ENCODE measurements around the gene GAPVD1.
A peak's percentile ranks its signal among the peaks of the same experiment; 100 is the strongest.
"Not testable (repeated sequence)": the region's sequence is repeated elsewhere in the genome, so short reads cannot be mapped to it uniquely, and the experiment has no call there.

The GAPVD1 gene

DNA sequence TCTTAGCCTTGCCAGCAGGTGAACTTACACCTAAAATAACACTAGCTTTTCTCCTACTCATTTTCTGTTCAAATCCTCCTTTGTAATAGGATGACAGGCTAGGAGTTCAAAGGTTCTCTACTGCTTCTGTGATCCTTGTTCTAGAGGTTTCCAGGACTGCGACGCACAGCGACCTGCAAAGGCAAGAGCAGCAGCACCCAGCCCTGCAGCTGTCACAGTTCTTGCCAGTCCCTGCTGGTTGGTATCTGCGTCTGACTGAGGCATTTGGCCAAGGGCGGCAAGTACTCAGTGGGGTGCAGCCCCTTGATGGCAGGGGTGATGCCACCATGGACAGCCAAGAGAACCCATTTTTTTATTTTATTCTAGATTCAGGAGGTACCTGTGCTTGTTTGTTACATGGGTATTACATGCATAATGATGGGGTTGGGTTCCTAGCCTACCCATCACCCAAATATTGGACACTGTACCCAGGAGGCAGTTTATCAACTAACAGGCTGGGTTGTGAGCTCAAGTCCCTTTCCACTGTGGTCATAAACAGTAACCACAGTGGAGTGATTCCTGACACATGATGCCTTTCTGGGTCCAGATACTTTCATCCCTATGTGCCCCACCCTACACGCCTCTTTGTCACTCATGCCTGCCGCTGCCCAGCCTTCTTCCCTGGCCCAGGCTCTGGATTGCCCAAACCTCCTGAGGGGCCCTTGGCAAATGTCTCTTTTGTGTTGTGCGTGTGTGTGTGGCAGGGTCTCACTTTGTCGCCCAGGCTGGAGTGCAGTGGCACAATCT, 111.0 kb downstream of the GAPVD1 start:
- no peak for DNase-seq (ENCODE audit: low read depth in 2 of 3, low spot score in 1 of 3)

DNA sequence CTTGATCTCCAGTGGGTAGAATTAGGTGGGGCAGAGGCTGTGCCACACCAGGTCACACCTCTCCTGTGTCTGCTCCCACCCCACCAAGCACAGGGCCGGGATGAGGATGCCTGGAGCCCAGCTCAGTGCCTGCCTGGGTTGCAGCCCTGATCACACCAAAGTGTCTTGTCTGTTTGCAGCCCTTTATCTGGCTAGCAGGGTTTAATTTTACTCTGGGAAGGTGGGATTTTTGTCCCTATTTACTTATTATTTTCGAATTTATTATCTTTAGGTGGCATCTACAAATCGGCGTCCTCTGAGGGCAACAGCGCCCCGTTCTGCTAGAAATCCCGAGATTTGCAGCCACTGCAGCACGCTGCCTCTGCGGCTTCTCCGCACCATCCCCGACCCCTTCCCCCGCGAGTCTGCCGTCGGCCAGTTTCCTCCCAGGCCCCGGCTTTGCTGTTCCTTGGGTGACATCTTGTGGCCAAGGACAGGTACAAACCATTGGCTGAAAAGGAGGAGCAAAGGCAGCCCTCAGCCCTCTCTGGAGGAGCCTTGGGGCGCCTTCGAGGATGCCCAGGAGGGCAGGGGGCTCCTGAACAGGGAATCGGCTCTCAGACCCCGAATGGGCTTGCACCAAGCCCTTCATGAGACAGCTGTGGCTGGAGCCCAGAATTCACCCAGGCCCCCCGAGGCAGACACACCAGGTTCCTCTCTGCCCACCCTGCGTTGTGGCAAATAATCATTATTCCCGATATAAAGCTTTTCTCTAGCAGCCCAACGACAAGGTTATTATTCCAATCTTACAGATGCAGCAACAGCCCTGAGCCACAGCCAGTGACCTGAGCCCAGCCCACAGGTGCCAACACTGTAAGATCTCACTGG, 113.0 kb downstream of the GAPVD1 start:
- DNase-seq (ENCODE audit: low read depth in 2 of 3, low spot score in 1 of 3): peak; percentile 55 to 66 (median 62)

DNA sequence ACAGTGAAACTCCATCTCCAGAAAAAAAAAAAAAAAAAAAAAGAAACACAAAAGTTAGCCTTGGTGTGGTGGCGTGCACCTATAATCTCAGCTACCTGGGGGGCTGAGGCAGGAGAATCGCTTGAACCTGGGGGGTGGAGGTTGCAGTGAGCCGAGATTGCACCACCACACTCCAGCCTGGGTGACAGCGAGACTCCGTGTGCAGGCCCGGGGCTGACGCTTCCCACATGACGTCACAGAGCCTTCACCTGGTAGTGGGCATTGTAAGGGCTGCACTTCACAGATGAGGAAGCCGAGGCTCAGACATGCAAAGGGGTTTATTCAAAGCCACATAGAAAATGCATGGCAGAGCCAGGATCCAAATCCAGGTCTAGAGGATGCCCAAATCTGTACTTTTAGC, 114.2 kb downstream of the GAPVD1 start:
- no peak for DNase-seq (ENCODE audit: low read depth in 2 of 3, low spot score in 1 of 3)

- DNase-seq (ENCODE audit: low read depth in 2 of 3, low spot score in 1 of 3): no peak
Measured at GRCh38 chr9:125376261-125377226, 114.9 kb downstream of the GAPVD1 start.

- no peak for DNase-seq (ENCODE audit: low read depth in 2 of 3, low spot score in 1 of 3)
Measured at GRCh38 chr9:125377584-125378250, 116.1 kb downstream of the GAPVD1 start.

GRCh38 chr9:125378778-125379177, 117.2 kb downstream of the GAPVD1 start:
- no peak for DNase-seq (ENCODE audit: low read depth in 2 of 3, low spot score in 1 of 3)

DNA sequence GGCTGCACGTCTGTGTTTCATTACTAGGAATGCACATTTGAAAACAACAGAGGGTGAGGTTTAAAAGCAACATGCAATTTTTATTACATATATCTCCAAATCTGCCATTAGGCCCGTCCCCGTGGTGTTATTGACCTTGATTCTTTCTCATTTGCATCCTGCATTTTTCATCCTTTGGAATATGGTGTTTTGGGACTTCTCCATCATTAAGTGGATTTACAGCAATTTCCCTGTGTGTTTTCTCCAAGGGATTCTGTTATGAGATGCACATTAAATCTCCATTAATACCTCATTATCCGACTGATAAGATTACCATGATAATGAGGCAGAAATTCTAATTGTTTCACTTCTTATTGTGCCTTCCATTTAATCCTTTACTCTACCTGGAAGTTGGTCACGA, 117.6 kb downstream of the GAPVD1 start:
- no peak for DNase-seq (ENCODE audit: low read depth in 2 of 3, low spot score in 1 of 3)

GRCh38 chr9:125380406-125380805, 118.8 kb downstream of the GAPVD1 start:
- no peak for DNase-seq (ENCODE audit: low read depth in 2 of 3, low spot score in 1 of 3)

DNA sequence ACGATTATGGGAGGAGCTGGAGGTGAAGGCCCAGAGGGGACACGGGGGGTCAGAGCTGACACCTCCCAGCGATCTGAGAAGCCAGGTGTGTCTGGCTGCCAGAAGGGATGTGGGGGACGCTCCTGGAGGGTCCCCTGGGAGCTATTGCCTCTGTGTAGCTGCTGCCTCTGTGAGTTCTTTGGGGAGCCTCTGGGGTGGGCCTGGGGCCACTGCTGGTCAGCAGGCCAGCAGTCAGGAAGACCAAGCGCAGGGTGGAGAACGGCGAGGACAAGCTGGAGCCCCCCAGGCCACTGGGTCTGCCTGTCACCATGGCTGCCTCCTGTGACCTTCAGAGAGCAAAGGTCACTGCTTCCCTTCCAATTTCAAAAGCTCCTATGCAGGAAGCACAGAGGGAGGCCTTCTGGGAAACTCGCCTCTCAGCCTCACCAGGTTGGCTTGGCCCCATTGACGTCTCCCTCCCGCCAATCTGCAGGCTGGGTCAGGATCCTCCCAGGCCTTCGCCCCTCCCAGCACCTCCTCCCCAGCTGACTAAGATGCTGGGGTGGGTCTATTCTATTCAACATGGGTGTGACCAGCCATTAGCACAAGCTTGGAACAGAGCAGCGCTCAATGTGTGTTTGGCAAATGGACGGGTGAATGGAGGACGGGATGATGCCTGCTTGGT, 126.4 kb downstream of the GAPVD1 start:
- no peak for DNase-seq (ENCODE audit: low read depth in 2 of 3, low spot score in 1 of 3)

- DNase-seq (ENCODE audit: low read depth in 2 of 3, low spot score in 1 of 3): no peak
Measured at GRCh38 chr9:125388978-125389377, 127.4 kb downstream of the GAPVD1 start.

GRCh38 chr9:125391704-125392103, 130.1 kb downstream of the GAPVD1 start:
- no peak for DNase-seq (ENCODE audit: low read depth in 2 of 3, low spot score in 1 of 3)

- DNase-seq (ENCODE audit: low read depth in 2 of 3, low spot score in 1 of 3): no peak
Measured at GRCh38 chr9:125393426-125393825, 131.8 kb downstream of the GAPVD1 start.

- DNase-seq (ENCODE audit: low read depth in 2 of 3, low spot score in 1 of 3): no peak
Measured at GRCh38 chr9:125396799-125397198, 135.2 kb downstream of the GAPVD1 start.

GRCh38 chr9:125397736-125398135, 136.1 kb downstream of the GAPVD1 start:
- no peak for DNase-seq (ENCODE audit: low read depth in 2 of 3, low spot score in 1 of 3)

- DNase-seq (ENCODE audit: low read depth in 2 of 3, low spot score in 1 of 3): no peak
Measured at GRCh38 chr9:125398243-125398642, 136.6 kb downstream of the GAPVD1 start.

DNA sequence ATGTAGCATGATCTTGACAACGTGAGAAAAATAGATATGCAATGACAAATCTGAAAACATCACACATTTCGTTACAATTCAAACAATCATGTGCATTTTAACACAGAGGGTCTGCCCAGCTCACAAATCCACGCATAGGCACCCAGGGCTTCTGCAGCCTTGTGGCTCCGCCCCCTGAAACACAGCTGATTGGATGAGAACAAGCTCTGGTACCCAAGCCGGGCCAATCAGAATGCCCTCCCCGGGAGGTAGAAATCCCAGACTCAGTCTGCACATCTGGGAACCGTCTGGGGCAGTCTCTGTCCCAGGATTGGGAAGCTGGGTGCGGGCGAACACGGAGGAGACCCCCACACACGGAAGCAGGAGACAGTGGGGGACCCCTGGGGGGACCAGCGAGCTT, 137.5 kb downstream of the GAPVD1 start:
- no peak for DNase-seq (ENCODE audit: low read depth in 2 of 3, low spot score in 1 of 3)

DNA sequence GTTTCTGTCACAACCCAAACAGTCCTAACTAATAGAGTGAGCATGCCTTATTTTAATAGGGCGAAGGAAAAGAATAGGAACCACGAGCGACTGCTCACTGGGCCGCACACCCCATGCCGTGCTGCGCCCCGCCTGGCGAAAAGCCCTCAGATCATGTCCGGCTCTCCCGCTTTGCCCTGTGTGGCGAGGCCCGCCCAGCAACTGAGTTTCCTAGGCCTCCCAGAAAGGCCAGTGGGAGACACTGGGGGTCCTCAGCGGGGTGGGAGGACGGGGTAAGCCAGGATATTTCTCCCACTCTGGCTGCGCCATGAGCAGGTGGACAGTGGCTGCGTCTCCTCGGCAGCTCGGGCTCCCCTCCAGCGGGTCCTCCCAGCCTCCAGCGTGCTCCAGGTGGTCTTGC, 138.0 kb downstream of the GAPVD1 start:
- no peak for DNase-seq (ENCODE audit: low read depth in 2 of 3, low spot score in 1 of 3)

GRCh38 chr9:125400232-125400631, 138.6 kb downstream of the GAPVD1 start:
- DNase-seq (ENCODE audit: low read depth in 2 of 3, low spot score in 1 of 3): not testable (repeated sequence)

DNA sequence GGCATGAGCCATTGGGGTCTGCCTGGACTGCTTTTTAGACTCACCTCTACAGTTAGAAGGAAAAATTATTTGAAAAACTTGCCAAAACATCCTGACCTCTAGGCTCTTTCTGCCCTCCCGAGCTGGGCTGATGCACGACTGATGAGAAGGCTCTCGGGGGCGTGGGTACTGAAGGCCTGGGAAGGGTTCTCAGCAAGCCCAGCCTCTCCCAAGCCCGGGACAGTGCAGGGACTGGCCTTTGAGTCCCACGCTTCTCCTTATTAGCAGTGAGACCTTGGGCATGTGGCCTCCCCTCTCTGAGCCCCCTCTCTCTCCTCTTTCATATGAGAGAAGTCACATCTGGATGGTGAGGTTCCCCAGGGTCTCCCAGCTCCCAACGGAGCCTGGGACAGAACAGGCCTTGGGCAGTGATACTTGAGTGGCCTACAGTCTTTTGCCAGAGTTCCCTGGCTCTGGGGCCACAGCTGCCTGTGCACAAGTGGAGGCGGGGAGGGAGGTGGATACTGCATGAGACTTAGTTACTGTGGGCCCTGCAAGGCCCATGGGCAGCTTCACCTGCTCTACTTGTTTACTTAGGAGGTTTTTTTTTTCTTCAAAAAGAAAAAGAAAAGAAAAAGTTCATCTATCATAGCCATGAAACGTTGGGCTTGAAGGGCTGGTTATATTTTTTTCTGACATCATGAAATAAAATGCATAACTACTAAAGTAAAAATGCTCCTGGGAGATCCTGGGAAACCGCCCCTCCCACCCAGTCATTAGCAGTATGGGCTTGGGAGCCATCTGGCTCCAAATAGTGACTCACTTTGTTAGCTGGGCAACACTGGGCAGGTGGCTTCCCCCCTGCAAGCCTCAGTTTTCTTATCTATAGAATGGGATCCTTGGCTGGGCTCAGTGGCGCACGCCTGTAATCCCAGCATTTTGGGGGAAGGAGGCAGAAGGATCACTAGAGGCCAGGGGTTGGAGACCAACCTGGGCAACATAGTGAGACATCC, 139.4 kb downstream of the GAPVD1 start:
- no peak for DNase-seq (ENCODE audit: low read depth in 2 of 3, low spot score in 1 of 3)
